ENCODE results near the gene DMRTB1.

GRCh38 chr1:53511933-53512806 lies 53.0 kb downstream of the DMRTB1 start:
- TF ChIP-seq, protein P1, sequence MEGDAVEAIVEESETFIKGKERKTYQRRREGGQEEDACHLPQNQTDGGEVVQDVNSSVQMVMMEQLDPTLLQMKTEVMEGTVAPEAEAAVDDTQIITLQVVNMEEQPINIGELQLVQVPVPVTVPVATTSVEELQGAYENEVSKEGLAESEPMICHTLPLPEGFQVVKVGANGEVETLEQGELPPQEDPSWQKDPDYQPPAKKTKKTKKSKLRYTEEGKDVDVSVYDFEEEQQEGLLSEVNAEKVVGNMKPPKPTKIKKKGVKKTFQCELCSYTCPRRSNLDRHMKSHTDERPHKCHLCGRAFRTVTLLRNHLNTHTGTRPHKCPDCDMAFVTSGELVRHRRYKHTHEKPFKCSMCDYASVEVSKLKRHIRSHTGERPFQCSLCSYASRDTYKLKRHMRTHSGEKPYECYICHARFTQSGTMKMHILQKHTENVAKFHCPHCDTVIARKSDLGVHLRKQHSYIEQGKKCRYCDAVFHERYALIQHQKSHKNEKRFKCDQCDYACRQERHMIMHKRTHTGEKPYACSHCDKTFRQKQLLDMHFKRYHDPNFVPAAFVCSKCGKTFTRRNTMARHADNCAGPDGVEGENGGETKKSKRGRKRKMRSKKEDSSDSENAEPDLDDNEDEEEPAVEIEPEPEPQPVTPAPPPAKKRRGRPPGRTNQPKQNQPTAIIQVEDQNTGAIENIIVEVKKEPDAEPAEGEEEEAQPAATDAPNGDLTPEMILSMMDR (IDR thresholded peaks at IDR 0.05; ENCODE audit: low read depth, low read length, poor library complexity, severe bottlenecking): no peak
- TF ChIP-seq EZH2phosphoT487 (IDR thresholded peaks at IDR 0.05; ENCODE audit: borderline replicate concordance, low read length): no peak
